NCI-H2029 treated with DMSO at 0.1 percent for 48 hours (cell line): Measurements from ENCODE around the gene ATM.
"Not testable (repeated sequence)": the region's sequence is repeated elsewhere in the genome, so short reads cannot be mapped to it uniquely, and the experiment has no call there.

Source experiments
- DNase-seq: peaks from one replicate; lab custom pipeline; 2025; lab: John Stamatoyannopoulos, UW

Gene ATM

GRCh38 chr11:108373505-108373904, 150.6 kb downstream of the ATM start:
- not testable (repeated sequence) for DNase-seq

GRCh38 chr11:108388576-108388975, 165.7 kb downstream of the ATM start:
- DNase-seq, result no peak

DNA sequence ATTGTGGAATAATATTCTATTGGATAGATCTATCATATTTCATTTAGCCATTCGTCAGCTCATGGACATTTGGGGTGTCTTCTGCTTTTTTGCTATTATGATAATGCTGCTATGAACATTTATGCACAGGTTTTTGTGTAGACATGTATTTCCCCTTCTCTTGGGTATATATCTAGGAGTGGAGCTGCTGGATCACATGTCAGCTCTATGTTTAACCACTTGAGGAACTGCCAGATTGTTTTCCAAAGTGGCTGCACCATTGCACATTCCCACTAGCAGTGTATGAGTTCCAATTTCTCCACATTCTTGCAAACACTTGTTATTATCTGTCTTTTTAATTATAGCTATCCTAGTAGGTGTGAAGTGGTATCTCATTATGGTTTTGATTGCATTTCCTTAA, 169.5 kb downstream of the ATM start:
- no peak for DNase-seq

- no peak for DNase-seq
Observed at GRCh38 chr11:108393046-108393445, 170.2 kb downstream of the ATM start.

DNA sequence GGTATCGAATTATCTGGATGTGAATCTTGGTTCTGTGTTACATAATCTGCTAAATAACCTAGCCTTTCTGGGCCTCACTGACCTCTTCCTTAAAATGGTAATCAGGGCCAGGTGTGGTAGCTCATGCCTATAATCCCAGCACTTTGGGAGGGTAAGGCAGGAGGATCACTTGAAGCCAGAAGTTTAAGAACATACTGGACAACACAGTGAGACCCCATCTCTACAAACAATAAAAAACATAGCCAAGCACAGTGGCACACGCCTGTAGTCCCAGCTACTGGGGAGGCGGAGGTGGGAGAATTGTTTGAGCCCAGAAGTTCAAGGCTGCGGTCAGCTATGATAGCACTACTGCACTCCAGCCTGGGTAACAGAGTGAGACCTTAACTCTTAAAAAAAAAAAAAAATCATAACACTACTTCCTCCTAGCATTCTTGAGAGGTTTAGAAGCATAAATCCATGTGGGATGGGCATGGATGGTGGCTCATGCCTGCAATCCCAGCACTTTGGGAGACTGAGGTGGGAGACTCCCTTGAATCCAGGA, 171.9 kb downstream of the ATM start:
- DNase-seq, result no peak

DNA sequence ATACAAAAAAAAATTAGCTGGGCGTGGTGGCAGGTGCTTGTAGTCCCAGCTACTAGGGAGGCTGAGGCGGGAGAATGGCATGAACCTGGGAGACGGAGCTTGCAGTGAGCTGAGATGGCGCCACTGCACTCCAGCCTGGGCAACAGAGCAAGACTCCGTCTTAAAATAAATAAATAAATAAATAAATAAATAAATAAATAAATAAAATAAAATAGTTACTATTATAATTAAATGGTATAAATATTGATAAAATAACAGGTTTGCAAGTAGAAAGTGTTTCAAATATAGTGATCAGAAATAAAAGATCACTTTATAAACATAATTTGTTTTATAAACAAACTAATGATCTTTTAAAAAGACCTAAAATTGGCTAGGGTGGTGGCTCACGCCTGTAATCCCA, 173.8 kb downstream of the ATM start:
- not testable (repeated sequence) for DNase-seq

GRCh38 chr11:108398439-108398838, 175.6 kb downstream of the ATM start:
- no peak for DNase-seq

DNA sequence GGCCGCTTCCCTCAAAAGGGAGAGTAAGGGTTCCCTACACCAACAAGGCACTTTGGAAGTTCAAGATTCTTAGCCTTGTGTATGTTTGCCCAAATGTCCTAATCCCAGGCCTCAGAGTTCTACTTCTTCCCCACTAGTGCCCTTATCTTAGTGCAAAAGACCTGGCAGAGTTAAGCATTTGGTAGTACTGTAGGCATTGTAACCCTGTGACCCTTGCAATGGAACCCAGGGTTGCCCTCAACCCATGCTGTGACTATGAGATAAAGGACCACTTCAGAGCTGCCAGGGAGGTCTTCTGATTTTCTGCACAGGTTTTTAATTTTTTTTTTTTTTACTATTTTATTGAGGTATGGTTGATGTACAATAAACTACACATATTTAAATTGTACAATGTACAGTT, 179.4 kb downstream of the ATM start:
- no peak for DNase-seq

DNA sequence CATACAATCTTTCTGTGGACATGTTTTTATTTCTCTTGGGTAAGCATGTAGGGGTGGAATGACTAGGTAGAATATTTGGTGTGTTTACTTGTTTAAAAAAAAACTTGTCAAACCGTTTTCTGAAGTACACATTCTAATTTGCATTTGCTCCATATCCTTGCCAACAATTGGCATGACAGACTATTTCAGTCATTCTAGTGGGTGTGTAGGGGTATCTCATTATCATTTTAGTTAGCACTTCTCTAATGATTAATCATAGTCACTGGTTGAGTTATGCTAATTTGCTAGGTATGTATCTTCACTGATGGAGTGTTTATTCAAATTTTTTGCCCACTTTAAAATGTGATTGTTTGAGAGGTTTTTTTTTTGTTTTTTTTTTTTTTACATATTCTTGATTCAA, 180.2 kb downstream of the ATM start:
- no peak for DNase-seq

- DNase-seq, result no peak
Observed at GRCh38 chr11:108405706-108406105, 182.8 kb downstream of the ATM start.

DNA sequence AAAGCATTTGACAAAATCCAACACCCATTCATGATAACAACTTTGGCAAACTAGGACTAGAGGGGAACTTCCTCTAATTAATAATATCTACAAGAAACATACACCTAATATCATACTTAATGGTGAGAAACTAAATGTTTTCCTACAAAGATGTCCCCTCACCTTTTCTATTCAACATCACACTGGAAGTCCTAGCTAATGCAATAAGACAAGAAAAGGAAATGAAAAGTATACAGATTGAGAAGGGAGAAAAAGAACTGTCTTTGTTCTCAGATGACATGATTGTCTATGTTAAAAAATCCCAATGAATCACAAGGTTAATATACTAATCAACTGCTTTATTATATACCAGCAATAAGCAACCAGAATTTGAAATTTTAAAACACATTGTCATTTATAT, 192.1 kb downstream of the ATM start:
- no peak for DNase-seq

GRCh38 chr11:108417551-108417950, 194.7 kb downstream of the ATM start:
- not testable (repeated sequence) for DNase-seq
